GM18861 (cell line): ENCODE data around the gene OSTF1.

Experiments used
- ATAC-seq: cut with Tn5 transposase; IDR thresholded peaks from one replicate; pipeline ENCODE4 v1.9.1; 2021; ENCODE audit not compliant: unreplicated experiment

Gene OSTF1

DNA sequence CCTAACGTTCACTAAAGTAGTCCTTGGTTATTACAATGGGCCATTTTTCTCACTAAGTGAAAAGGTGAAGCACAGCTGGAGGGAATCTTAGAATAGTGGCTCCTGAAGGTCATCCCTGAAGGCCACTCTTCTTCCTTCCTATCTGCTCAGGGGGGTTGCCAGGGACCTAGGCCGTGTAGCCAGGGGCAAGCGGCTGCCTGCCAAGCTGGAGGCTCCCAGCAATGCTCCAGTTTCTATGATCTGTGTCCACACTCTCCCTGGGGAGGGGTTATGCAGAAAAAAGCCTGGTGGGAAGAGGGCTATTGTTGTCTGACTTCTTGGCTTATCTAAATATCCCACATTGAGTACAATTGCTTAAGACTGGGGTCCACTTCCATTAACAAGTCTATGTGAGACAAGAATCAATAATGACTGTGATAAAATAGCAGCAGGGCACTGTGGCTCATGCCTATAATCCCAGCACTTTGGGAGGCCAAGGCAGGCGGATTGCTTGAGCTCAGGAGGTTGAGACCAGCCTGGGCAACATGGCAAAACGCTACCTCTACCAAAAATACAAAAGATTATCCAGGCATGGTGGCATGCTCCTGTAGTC, 4.1 kb upstream of the OSTF1 start:
- ATAC-seq, result no peak

DNA sequence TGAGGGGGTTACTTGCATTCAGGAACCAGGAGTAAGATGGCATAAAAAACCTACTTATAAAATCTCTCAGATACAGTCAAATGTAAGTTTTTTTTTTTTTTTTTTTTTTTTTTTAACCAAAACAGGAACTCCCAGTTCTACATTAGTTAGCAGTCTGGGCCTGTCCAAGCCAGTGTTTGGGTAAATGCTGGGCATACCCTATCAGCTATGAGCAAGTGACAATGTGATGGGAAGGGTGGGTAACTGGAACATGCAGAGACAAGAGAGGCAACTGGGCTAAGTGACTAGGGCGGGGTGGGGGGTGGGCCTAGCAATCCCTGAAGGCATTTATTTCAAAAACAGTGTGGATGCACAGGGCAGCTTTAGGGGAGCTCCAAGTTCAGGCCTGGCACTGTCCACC, 2.7 kb upstream of the OSTF1 start:
- no peak for ATAC-seq

DNA sequence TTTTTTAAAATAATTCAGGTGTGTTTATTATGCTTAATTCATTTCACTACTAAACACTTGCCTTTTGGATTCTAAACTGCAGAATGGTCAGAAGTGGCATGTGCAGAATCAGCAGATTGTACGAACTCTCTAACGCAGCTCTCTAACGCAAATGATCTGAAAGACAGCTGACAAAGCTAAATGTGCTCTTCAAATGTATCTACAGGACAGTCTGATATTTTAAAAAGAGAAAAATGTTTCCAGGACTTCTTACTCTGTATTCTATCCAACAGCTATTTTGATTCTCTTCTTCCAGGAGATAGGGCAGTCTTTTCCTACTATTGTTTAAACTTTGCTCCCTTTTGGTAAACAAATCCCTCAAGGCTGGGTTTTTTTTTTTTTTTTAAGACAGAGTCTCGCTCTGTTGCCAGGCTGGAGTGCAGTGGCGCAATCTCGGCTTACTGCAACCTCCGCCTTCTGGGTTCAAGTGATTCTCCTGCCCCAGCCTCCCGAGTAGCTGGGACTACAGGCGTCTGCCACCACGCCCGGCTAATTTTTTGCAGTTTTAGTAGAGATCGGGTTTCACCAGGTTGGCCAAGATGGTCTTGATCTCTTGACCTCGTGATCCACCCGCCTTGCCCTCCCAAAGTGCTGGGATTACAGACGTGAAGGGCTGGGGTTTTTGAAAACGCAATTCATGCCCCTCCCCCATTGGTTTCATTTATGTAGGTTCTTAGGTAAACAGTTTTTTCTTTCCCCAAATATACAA, 1.6 kb upstream of the OSTF1 start:
- no peak for ATAC-seq

DNA sequence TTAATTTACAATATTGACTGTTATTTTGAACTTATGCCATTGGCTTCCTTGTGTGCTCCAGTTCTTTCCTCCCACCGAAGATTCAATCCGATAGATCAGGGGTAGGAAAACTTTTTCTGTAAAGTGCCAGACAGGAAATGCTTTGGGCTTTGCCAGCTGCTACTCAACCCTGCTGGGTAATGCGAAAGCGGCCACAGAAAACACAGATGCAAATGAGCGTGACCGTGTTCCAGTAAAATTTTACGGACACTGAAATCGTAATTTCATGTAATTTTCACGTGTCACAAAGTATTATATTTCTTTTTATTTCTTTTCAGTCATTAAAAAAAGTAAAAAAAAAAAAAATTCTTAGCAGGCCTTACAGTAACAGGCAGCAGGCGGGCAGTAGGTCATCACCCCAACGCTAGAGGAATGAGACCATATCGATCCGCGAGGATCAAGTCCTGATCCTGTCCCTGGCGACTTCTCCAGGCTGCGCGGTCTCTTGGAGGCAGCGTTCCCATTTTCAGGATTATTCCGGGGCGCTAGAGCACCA, 958 bp upstream of the OSTF1 start:
- peak; percentile 28 for ATAC-seq

DNA sequence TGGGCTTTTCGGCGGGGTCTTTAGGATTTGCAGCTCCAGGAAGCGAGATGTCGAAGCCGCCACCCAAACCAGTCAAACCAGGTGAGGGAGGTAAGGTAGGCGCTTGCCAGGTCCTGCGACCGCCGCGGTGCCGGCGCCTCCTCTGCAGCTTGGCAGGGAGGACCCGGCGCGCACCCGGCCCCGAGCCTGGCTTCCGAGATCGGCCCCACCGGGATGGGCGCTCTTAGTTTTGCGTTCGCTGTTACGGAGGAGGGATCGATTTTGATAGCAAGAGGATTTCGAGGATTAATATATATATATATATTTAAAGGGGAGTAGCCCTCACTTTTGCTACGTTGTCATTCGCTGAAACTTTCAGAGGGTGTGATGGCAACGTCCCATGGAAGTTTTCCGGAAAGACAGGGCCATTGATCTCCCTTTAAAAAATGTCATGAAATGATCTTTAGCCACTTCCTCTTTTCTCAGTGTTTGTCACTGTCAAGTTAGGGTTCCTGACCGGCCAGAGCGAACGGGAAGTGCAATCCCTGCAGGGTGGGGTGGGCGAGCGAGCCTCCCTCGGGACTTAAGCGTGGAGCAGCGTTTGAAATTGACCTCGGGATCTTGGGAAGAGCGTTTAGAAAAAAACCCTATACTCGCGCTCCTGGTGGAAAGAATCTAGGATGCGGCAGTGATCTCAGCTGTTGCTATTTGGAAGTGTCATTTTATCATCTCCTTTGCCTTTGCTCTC, 495 bp downstream of the OSTF1 start:
- peak; percentile 27 for ATAC-seq

DNA sequence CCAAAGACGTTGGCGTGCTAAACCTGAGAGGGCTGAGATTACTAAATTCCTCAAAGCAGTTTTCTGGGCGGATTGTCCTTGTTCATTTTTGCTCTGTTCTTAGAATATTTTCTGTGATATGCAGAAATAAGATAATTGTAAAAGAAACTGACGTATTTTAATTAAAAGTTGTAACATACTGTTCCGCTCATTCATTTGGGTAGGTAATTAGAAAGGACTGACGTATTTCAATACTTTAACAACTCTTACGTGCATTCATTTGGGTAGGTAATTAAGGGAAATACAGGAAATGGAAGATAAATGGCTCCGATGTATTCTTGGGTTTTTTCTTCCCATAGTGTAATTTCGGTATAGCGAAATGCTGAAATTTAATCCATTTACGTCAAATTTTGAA, 1.1 kb downstream of the OSTF1 start:
- no peak for ATAC-seq

DNA sequence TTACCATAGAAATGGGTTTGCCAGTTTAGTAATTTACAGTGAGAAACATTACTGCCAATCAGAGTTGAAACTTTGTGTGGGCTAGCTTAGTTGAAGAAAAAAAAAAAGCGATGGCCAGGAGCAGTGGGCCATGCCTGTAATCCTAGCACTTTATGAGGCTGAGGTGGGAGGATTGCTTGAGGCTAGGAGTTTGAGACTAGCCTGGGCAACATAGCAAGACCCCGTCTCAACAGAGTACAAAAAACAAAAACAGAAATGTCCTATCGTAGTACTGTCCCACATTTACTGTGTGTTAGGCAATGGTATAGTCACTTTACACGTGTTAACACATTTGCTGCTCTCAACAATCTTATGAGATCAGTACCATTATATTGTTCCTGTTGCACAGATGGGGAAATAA, 2.3 kb downstream of the OSTF1 start:
- ATAC-seq, result no peak

DNA sequence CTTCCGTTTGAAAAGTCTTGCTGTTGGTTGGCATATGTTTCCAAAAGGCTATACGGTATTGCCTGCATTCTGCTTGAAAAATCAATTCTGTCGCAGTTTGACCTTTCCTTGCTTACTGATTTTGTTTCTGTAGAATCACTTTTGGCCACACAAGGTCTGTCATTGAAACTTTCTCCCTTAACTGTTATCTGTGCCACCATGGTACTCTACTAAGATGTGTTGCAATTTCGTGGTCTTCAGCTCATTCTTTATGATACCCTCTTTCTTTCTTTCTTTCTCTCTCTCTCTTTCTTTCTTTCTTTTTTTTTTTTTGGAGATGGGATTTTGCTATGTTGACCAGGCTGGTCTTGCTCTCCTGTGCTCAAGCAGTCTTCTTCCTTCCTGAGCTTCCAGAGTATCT, 4.5 kb downstream of the OSTF1 start:
- ATAC-seq, result no peak

DNA sequence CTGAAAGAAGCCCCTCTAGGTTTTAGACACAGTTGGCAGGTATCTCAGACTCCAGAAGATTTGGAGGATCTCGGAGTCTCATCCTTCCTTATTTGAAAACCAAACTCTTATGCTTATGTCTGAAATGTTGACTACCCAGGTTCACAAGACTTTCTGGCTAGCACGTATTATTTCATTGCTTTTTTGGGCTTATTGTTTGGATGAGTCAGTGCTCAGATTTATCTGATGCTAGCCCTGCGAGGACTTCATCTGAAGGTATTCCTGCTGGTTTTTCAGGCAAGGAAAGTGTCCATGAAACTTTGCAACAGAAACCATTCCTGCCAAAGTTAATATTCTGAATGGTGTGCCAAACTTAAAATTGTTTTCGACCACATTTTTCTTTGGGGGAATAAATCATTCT, 8.5 kb downstream of the OSTF1 start:
- no peak for ATAC-seq

DNA sequence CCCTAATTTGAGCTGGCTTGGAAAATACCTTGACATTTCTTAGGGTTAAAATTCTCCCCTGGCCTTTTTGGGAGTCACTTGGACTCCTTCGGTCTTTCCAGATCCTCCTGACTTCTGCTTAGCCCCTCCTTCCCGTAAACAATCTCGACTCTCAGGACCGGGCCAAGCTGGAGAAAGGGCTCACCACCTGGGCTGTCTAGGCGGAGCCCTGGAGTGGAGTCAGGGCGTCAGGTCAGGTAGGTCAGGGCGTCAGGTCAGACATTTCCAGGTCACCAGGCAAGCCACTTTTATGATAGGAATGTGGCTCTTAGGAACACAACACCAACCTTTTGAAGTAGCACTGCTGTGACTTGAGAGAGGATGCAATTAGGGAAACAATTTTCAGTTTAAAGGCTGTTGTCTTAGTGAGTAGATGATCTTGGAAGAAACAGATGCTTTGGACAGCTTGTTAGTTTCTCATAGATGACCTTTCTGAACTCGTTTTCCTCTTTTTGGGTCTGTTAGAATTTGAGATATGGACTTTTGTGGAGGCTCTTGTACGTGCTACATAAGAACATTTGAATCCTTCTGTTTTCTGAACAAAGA, 12.8 kb downstream of the OSTF1 start:
- no peak for ATAC-seq

DNA sequence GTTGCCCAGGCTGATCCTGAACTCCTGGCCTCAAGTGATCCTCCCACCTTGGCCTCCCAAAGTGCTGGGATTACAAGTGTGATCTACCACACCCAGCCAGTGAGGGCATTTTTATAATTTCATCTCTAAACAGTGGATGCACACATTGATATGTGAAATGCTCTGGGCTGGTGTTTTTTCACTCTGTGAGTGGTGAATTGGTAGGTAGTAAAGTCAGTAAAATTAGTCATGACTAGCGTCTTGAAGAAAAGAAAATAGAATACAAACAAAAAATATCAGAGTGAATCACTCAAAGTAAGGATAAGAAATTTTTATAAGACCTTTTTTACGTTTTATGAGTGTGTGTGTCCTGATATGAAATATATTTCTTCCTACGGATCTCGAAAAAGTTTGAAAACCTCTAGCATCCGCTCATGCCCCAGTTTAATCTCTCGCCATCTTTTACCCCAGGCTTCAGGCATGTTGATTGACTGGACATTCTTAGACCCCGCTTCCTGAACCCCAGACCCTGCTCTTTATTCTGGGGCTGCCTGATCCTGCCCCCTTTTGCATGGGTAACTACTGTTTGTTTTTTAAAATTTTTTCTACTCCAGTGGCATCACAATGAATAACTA, 14.0 kb downstream of the OSTF1 start:
- ATAC-seq, result no peak

DNA sequence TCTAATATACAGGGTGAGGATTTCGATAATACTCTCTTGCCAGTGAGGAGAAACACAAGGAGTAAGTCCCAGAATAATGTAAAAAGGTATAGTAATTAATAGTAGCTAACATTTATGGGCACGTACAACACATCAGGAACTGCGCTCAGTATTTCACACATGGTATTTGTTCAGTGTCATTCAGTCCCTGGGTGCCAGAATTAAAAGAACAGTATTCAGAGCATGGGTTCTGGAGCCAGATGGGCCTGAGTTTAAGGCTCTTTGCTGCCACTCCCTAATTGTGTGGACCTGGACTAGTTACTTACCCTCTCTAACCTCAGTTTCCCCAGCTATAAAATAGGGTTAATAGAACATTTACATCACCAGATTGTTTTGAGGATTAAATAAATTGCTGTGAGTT, 16.3 kb downstream of the OSTF1 start:
- no peak for ATAC-seq

DNA sequence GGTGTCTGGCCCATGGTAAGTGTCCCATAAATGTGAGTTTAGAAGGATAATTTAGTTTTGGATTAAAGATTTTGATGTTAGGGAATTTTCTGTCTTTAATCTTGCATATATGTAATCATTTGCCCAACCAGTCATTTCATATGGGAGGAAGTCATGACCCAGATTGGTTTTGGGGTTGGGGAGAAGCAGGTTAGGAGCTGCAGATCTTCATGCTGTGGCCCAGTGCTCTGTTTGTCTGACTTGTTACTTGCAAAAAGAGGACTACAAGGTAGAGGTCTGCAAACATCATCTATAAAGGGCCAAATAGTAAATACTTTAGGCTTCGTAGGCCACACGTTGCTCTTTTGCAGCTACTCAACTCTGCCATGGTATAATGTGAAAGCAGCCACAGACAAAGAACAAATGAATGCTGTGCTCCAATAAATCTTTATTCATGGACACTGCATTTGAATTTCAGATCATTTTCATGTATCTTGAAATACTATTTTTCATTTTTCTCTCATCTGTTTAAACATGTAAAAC, 16.8 kb downstream of the OSTF1 start:
- no peak for ATAC-seq

DNA sequence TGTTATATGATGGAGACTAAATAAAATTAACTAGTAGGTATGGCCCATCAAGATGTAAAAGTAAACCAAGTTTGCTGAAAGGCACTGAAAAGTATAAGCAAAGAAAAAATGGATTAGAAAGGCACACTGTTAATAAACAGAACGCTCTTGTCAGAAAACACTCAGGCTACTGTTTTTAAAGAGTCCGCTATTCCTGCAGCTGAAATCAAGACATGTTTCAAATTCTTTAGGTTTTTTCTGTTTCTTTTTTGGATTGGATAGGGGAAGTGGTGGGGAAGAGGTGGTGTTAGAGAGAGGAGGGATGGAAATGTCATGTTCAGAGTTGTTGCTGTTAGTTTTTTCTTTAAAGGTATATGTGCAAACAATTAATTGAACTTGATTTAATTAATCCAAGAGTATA, 17.5 kb downstream of the OSTF1 start:
- no peak for ATAC-seq

DNA sequence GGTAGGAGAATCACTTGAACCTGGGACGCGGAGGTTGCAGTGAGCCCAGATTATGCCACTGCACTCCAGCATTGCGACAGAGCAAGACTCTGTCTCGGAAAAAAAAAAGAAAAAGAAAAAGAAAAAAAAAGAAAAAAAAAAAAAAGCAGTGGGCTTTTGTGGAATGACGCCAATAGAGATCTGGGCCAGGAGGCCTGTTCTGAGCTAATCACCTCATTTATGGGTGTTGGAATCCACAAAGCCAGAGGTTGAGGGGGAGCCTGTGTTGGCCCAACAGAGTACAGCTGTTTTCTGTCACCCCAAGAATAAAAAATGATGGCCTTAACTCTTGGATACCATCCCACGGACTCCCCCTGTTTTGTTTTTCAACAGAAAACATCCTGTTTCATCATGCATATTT, 18.5 kb downstream of the OSTF1 start:
- no peak for ATAC-seq

DNA sequence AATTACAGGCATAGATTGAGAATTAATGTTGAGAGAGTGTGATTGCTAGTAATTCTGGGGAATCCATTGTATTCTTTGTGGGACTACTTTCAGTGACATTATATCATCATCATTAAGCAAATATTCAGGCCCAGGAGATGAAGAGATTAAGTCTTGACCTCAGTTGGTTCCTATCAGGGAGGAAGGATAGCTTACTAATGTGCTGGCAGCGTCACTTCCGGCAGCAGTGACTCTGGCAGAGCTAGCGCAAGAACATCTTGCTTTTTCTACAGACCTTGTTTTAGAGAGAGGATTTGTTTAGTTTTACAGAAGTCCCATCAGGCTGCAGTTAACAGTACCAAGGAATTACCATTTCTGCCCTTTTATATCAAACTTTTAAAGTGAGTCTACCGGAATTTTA, 20.3 kb downstream of the OSTF1 start:
- ATAC-seq, result no peak

DNA sequence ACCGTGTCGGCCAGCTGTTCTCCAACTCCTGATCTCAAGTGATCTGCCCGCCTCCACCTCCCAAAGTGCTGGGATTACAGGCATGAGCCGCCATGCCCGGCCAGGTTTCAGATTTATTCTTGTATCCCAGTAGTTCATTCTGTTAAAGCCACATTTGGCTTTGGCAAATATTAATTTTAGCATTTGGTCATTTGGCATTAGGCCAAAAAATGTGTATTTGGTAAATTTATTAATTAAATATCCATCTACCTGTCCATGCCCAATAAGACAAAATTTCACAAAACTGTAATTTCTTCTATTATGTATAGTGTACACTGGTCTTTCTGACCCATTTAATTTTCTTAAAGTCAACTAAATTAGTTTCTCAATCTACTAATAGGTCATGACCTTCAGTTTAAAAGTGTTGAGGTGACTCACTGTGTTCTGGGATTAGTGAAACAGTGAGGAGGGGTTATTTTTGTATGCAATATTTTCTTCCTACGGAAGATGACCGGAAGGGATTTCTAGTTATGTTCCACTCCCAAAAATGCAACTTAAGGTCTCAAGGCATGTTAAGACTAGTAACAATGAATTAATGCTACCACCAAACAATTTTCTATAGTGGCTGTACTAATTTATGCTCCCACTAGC, 21.0 kb downstream of the OSTF1 start:
- no peak for ATAC-seq

DNA sequence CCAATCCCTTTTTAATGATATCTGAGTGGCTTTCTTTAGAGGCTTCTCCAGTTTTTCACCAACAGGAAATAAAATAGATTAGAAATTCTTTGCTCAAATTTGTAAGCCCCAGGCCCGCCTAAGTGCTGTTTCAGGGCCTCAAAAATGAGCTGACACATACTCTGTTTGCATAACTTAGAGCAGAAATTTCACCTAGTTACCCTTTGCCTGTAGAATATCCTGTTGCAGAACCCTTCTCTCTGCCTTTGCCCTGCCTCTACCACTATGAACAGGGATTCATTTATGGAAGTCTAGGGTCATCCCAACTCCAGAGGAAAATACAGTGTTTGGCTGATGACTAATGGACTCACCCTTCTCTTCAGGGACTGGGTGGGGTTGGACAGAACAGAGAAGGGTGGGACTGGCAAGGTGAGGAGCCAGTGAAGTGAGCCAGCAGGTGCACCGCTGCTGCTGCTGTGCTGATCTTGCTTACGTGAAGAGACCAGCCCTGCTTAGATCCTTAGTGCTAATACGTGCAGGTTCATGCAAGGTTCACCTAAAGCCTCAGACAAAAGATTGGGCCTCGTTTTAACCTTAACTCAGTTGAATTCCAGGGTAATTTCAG, 22.8 kb downstream of the OSTF1 start:
- ATAC-seq, result no peak

DNA sequence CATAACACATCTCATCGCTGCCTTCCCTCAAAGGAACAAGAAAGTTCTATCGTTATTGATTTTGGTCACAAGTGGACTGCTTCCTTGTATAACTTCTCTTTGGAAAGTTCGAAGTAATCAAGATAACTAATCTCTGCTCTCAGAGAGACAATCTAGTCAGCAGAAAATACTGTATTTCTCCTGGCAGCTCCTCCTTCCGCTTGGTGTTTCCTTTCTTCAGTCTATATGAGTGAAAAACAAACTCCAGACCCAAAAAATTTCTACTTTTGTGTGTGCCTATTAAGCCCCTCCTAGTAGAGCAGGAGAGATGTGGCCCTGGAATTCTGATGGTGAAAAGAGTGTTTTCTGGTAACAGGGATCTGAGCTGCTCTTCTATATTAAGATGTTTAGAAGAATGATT, 24.5 kb downstream of the OSTF1 start:
- ATAC-seq, result no peak

DNA sequence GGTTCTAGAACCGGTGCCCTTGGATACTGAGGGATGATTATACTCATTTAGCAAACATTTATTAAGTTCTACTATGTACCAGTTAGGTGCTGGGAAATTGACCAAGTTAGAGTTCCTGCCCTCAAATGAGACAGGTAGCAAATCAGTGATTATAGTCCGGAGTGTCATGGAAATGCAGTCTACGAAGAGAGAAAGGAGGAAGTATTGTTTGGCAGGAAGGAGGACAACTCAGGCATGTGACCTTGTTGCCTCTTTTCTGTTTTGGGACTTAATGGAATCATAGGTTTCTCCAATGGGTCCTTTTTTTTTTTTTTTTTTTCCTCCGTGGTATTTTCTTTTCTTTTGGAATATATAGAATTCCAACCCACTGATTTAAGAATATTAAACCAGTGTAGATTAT, 28.0 kb downstream of the OSTF1 start:
- ATAC-seq, result no peak
